Measurements from ENCODE around the gene TOGARAM1. TPM values are rescaled to one million over a fixed set of nuclear protein-coding genes. Genes with fewer than 3 reads are reported as not detected.

TOGARAM1 gene
- total RNA-seq, 1 donor: 27.1 TPM

DNA sequence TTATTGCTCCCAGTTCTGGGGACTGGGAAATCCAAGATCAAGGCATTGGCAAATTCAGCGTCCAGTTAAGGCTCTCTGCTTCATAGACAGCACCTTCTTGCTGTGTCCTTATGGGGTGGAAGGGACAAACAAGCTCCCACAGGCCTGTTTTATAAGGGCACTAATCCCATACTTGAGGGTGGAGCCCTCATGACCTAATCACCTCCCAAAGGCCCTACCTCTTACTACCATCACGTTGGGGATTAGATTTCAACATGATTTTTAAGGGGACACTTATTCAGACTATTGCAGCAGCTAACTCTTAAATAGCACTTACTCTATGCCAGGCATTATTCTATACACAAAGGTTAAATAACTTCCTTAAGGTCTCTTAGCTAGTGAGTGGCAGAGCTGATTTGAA is 17.3 kb downstream of the TOGARAM1 start:
- Histone ChIP-seq H3K4me1 (ENCODE audit: insufficient read depth, low read length) (no peaks in the 10 kb centered on the region), H3K4me2 (ENCODE audit: insufficient read depth, low read length) (no peak overlapping the region), H3K27me3 (ENCODE audit: insufficient read depth, low read length) (no peaks in the 10 kb centered on the region), H3K4me3 (ENCODE audit: insufficient read depth, low read length) (no peak overlapping the region), H3K9me3 (ENCODE audit: low read depth, low read length) (no peaks in the 10 kb centered on the region), H4K20me1 (ENCODE audit: insufficient read depth, low read length) (peaks cover 6% of the 10 kb centered on the region), H3K27ac (ENCODE audit: low read depth, low read length) (no peak overlapping the region), H2AFZ (ENCODE audit: low read length) (no peak overlapping the region), H3K79me2 (ENCODE audit: insufficient read depth, low read length) (peaks cover 67% of the 10 kb centered on the region), H3K36me3 (ENCODE audit: insufficient read depth, low read length) (no peaks in the 10 kb centered on the region)
- TF ChIP-seq, protein P1, sequence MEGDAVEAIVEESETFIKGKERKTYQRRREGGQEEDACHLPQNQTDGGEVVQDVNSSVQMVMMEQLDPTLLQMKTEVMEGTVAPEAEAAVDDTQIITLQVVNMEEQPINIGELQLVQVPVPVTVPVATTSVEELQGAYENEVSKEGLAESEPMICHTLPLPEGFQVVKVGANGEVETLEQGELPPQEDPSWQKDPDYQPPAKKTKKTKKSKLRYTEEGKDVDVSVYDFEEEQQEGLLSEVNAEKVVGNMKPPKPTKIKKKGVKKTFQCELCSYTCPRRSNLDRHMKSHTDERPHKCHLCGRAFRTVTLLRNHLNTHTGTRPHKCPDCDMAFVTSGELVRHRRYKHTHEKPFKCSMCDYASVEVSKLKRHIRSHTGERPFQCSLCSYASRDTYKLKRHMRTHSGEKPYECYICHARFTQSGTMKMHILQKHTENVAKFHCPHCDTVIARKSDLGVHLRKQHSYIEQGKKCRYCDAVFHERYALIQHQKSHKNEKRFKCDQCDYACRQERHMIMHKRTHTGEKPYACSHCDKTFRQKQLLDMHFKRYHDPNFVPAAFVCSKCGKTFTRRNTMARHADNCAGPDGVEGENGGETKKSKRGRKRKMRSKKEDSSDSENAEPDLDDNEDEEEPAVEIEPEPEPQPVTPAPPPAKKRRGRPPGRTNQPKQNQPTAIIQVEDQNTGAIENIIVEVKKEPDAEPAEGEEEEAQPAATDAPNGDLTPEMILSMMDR (IDR thresholded peaks at IDR 0.05; ENCODE audit: extremely low read depth, low read depth, low read length): no peak
- DNase-seq (ENCODE audit: insufficient read length, low spot score, missing footprints): no peak

DNA sequence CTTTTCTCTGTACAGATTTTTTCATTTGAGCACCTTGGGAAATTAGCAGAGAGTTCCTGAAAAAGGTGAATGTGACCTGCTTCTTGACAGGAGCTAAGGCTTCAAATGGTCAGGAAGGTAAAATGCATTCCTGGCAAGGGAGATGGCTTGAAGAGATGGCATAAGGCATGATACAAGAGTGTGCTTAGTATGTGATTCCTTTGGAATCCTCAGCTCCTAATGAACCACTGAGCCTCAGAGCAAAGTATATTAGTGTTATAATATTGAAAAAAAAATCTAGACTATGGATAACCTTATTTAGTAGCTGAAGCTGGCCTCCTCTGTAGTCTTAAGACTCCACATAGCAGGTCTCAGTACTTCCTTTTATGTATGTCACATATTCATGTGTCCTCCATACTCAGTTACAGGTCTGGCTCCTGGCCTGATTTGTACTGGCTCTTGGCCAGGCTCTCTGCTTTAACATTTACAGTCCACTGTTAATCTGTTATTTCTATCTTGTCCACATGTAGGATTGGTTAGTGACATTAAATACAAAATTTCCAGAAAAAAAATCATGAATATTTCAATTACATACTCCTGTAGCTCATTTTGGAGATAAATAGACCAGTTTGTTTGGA is 17.9 kb downstream of the TOGARAM1 start:
- Histone ChIP-seq H3K27ac (ENCODE audit: low read depth, low read length) (no peak overlapping the region), H3K4me3 (ENCODE audit: insufficient read depth, low read length) (no peak overlapping the region), H3K4me1 (ENCODE audit: insufficient read depth, low read length) (no peaks in the 10 kb centered on the region), H3K9me3 (ENCODE audit: low read depth, low read length) (no peaks in the 10 kb centered on the region), H2AFZ (ENCODE audit: low read length) (no peak overlapping the region), H4K20me1 (ENCODE audit: insufficient read depth, low read length) (peaks cover 6% of the 10 kb centered on the region), H3K4me2 (ENCODE audit: insufficient read depth, low read length) (no peak overlapping the region), H3K36me3 (ENCODE audit: insufficient read depth, low read length) (no peaks in the 10 kb centered on the region), H3K79me2 (ENCODE audit: insufficient read depth, low read length) (peaks cover 63% of the 10 kb centered on the region), H3K27me3 (ENCODE audit: insufficient read depth, low read length) (no peaks in the 10 kb centered on the region)
- TF ChIP-seq, protein P1 (IDR thresholded peaks at IDR 0.05; ENCODE audit: extremely low read depth, low read depth, low read length): no peak
- no peak for DNase-seq (ENCODE audit: insufficient read length, low spot score, missing footprints)

DNA sequence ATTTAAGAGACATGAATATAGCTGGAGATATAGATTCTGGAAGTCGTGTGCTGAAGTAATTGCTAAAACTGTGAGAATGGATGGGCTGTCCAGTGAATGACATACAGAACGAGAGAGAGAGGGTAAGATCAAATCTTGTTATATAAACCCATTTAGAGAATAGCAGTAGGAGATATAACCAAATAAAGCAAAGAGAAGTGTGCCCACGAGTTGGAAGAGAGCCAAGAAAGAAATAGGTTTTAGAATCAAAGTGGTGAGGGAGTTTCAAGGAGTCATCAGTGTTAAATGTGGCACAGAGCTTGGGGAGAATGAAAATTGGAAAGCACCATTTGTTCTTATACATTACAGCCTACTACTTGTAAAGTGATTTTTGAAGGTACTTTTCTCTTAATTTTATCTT is 19.2 kb downstream of the TOGARAM1 start:
- no peak for DNase-seq (ENCODE audit: insufficient read length, low spot score, missing footprints)
- H3K27me3 ChIP-seq (ENCODE audit: insufficient read depth, low read length): no peaks in the 10 kb centered on the region
- no peak overlapping the region for H3K4me3 ChIP-seq (ENCODE audit: insufficient read depth, low read length)
- no peak overlapping the region for H3K27ac ChIP-seq (ENCODE audit: low read depth, low read length)
- H3K79me2 ChIP-seq (ENCODE audit: insufficient read depth, low read length): peaks cover 58% of the 10 kb centered on the region
- no peaks in the 10 kb centered on the region for H3K9me3 ChIP-seq (ENCODE audit: low read depth, low read length)
- no peaks in the 10 kb centered on the region for H3K4me1 ChIP-seq (ENCODE audit: insufficient read depth, low read length)
- no peaks in the 10 kb centered on the region for H3K36me3 ChIP-seq (ENCODE audit: insufficient read depth, low read length)
- no peak overlapping the region for H3K4me2 ChIP-seq (ENCODE audit: insufficient read depth, low read length)
- peaks cover 11% of the 10 kb centered on the region for H4K20me1 ChIP-seq (ENCODE audit: insufficient read depth, low read length)
- TF ChIP-seq, protein P1 (IDR thresholded peaks at IDR 0.05; ENCODE audit: extremely low read depth, low read depth, low read length): no peak
- H2AFZ ChIP-seq (ENCODE audit: low read length): no peak overlapping the region

DNA sequence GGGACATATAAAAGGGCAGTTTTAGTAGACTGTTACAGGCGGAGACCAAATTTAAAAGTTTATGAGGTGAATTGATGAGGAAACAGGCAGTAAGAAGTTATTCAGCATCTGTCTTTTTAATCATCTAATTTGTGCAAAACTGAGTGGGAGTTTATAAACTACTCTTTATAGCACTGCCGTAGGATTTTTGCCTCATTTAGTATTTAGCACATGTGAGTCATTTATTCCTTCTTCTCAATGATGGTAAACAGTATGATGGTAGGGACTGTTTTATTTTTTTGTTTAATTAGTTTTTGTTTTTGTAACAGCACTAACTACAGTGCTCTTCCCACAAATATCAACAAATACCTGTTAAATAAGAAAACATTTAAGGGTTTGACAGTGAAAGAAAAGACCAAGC is 20.6 kb downstream of the TOGARAM1 start:
- Histone ChIP-seq H3K4me1 (ENCODE audit: insufficient read depth, low read length) (no peaks in the 10 kb centered on the region), H2AFZ (ENCODE audit: low read length) (no peak overlapping the region), H3K4me3 (ENCODE audit: insufficient read depth, low read length) (no peak overlapping the region), H3K4me2 (ENCODE audit: insufficient read depth, low read length) (no peak overlapping the region), H3K36me3 (ENCODE audit: insufficient read depth, low read length) (no peaks in the 10 kb centered on the region), H3K27me3 (ENCODE audit: insufficient read depth, low read length) (no peaks in the 10 kb centered on the region), H4K20me1 (ENCODE audit: insufficient read depth, low read length) (peaks cover 11% of the 10 kb centered on the region), H3K9me3 (ENCODE audit: low read depth, low read length) (no peaks in the 10 kb centered on the region), H3K27ac (ENCODE audit: low read depth, low read length) (no peak overlapping the region), H3K79me2 (ENCODE audit: insufficient read depth, low read length) (peaks cover 52% of the 10 kb centered on the region)
- no peak for DNase-seq (ENCODE audit: insufficient read length, low spot score, missing footprints)
- TF ChIP-seq, protein P1 (IDR thresholded peaks at IDR 0.05; ENCODE audit: extremely low read depth, low read depth, low read length): no peak

All from osteoblast (primary cell).